Stimulated activated CD4-positive, alpha-beta T cell treated with anti-CD3 and anti-CD28 coated beads, Interleukin-4, amount 100 ng/mL, for 48 hours (primary cell): ENCODE measurements around the gene LDLRAD4.

Experiments
- DNase-seq, 2 donors: peaks; one replicate each; pipeline ENCODE4 v3.0.0-alpha.2; 2020; ENCODE audit warnings: low read depth in 2 of 2

Gene LDLRAD4

GRCh38 chr18:13629841-13630715 lies 411.5 kb downstream of the LDLRAD4 start:
- peak in 1 of 2 donors; percentile 39 for DNase-seq

- no peak for DNase-seq
Observed at GRCh38 chr18:13630716-13631268, 412.2 kb downstream of the LDLRAD4 start.

- DNase-seq = no peak
Observed at GRCh38 chr18:13633700-13634099, 415.1 kb downstream of the LDLRAD4 start.

- no peak for DNase-seq
Observed at GRCh38 chr18:13635046-13635445, 416.5 kb downstream of the LDLRAD4 start.

- DNase-seq = no peak
Observed at GRCh38 chr18:13638719-13639595, 420.4 kb downstream of the LDLRAD4 start.

- no peak for DNase-seq
Observed at GRCh38 chr18:13640266-13640860, 421.8 kb downstream of the LDLRAD4 start.

- no peak for DNase-seq
Observed at GRCh38 chr18:13641551-13642439, 423.2 kb downstream of the LDLRAD4 start.

GRCh38 chr18:13642440-13642827 lies 423.9 kb downstream of the LDLRAD4 start:
- DNase-seq = no peak

GRCh38 chr18:13643261-13643751 lies 424.7 kb downstream of the LDLRAD4 start:
- no peak for DNase-seq

GRCh38 chr18:13645093-13645492 lies 426.5 kb downstream of the LDLRAD4 start:
- no peak for DNase-seq

- DNase-seq = no peak
Observed at GRCh38 chr18:13646633-13647032, 428.1 kb downstream of the LDLRAD4 start.

- no peak for DNase-seq
Observed at GRCh38 chr18:13647761-13648160, 429.2 kb downstream of the LDLRAD4 start.

- no peak for DNase-seq
Observed at GRCh38 chr18:13649397-13650390, 431.1 kb downstream of the LDLRAD4 start.

- DNase-seq = no peak
Observed at GRCh38 chr18:13653746-13654433, 435.3 kb downstream of the LDLRAD4 start.

GRCh38 chr18:13657974-13658373 lies 439.4 kb downstream of the LDLRAD4 start:
- DNase-seq = no peak

- no peak for DNase-seq
Observed at GRCh38 chr18:13658436-13659204, 440.1 kb downstream of the LDLRAD4 start.

- DNase-seq = no peak
Observed at GRCh38 chr18:13660510-13660909, 441.9 kb downstream of the LDLRAD4 start.
